HepG2 (cell line): ENCODE data around the gene C3orf52. TPM values are rescaled to one million over a fixed set of nuclear protein-coding genes. Genes with fewer than 3 reads are reported as not detected.

Source experiments
- ATAC-seq: fragments of 200-7000 bp; cut with Tn5 transposase; 3 replicates; pipeline ENCODE4 v1.9.1; 2020; ENCODE audit warnings: mild to moderate bottlenecking, moderate library complexity
- BruUV-seq: library from RNA; stranded (reverse); fragments of 400-500 nt; replicated peaks from 2 replicates; lab custom pipeline; 2021; lab: Mats Ljungman, UMichigan
- CTCF ChIA-PET: fragments of 300-600 bp; formaldehyde crosslinking; extraction: SDS; loops from one replicate; lab custom pipeline; 2021; ENCODE audit warnings: low total read pairs, inconsistent platforms, low intra/inter-chr PET ratio; lab: Yijun Ruan, JAX
- POLR2A ChIA-PET: fragments of 350-600 bp; sonication (Branson Sonifier 250); formaldehyde crosslinking; loops from one replicate; lab custom pipeline; 2020; ENCODE audit warnings: antibody characterized with exemption, inconsistent platforms; lab: Yijun Ruan, JAX
- DNase-seq: peaks from one replicate; pipeline ENCODE4 v3.0.0-alpha.2; 2015; ENCODE audit warnings: low spot score
- FAIRE-seq: peaks from 3 replicates; lab custom pipeline; 2011; peaks lifted over from hg19 to GRCh38; lab: Jason Lieb, UNC
- H2AFZ ChIP-seq: one replicate; pipeline ENCODE4 v1.6.1; 2011; ENCODE audit warnings: low read length, inconsistent platforms
- H3K27ac ChIP-seq: fragments of 300-600 bp; 3 replicates; pipeline ENCODE4 v1.8.0; 2011; ENCODE audit warnings: mixed run types, mild to moderate bottlenecking, mixed read lengths, low read length, inconsistent platforms; ENCODE audit not compliant: insufficient read depth; ENCODE audit errors: extremely low read length
- H3K27me3 ChIP-seq, 2 experiments: fragments of 200-600 bp in 1 of 2; 2 replicates in 1 of 2; 3 replicates in 1 of 2; pipeline versions ENCODE4 v1.6.0 to v1.8.0; 2011; ENCODE audit warnings: low read length in 2 of 2, mild to moderate bottlenecking in 2 of 2, moderate library complexity in 2 of 2, inconsistent platforms in 1 of 2; ENCODE audit not compliant: insufficient read depth in 2 of 2, control insufficient read depth in 1 of 2
- H3K36me3 ChIP-seq, 2 experiments: fragments of 200-600 bp in 1 of 2; replicated peaks in 1 of 2; 2 replicates in 1 of 2; 3 replicates in 1 of 2; pipeline versions ENCODE4 v1.5.1 to v1.8.0; 2011; ENCODE audit warnings: low read length in 2 of 2, inconsistent platforms in 1 of 2; ENCODE audit not compliant: insufficient read depth in 2 of 2, control insufficient read depth in 1 of 2
- H3K4me1 ChIP-seq: 2 replicates; pipeline ENCODE4 v1.5.1; 2012; ENCODE audit warnings: low read length, inconsistent platforms; ENCODE audit not compliant: insufficient read depth
- H3K4me2 ChIP-seq: 2 replicates; pipeline ENCODE4 v1.6.0; 2011; ENCODE audit warnings: low read depth, low read length, inconsistent platforms
- H3K4me3 ChIP-seq, 3 experiments: fragments of 200-600 bp in 1 of 3; sonication (generic), shearing (Covaris generic) in 1 of 3; replicated peaks in 1 of 3; 2 replicates each; pipeline ENCODE4 v1.5.1; 2011 to 2016; ENCODE audit warnings: low read length in 3 of 3, inconsistent platforms in 2 of 3, low read depth in 2 of 3, mild to moderate bottlenecking in 2 of 3, control low read depth in 1 of 3, mixed read lengths in 1 of 3; ENCODE audit not compliant: insufficient read depth in 1 of 3
- H3K79me2 ChIP-seq: one replicate; pipeline ENCODE4 v1.6.1; 2011; ENCODE audit warnings: low read length, inconsistent platforms; ENCODE audit not compliant: insufficient read depth
- H3K9ac ChIP-seq: 2 replicates; pipeline ENCODE4 v1.6.0; 2011; ENCODE audit warnings: mild to moderate bottlenecking, low read depth, low read length, inconsistent platforms; ENCODE audit not compliant: insufficient read depth
- H3K9me3 ChIP-seq: 2 replicates; pipeline ENCODE4 v1.5.1; 2012; ENCODE audit warnings: mild to moderate bottlenecking, low read length
- H4K20me1 ChIP-seq: 2 replicates; pipeline ENCODE4 v1.6.0; 2011; ENCODE audit warnings: inconsistent platforms, mild to moderate bottlenecking, low read length, moderate library complexity; ENCODE audit not compliant: insufficient read depth
- ATM ChIP-seq: fragments of 450-650 bp; IDR thresholded peaks from 2 replicates; pipeline ENCODE4 v1.7.1; 2017; ENCODE audit warnings: mild to moderate bottlenecking, borderline replicate concordance
- CEBPG ChIP-seq: IDR thresholded peaks from 2 replicates; pipeline ENCODE4 v1.6.1; 2016
- ESRRA ChIP-seq: sonication (generic); formaldehyde crosslinking; IDR thresholded peaks from 2 replicates; pipeline ENCODE4 v1.5.1; 2020; ENCODE audit warnings: mild to moderate bottlenecking, low read depth, missing genetic modification reagents
- FOXA3 ChIP-seq: IDR thresholded peaks from 2 replicates; pipeline ENCODE4 v1.6.1; 2016; ENCODE audit warnings: missing genetic modification reagents, missing compliant biosample characterization
- HCFC1 ChIP-seq: fragments of 150-350 bp; IDR thresholded peaks from 2 replicates; pipeline ENCODE4 v1.6.1; 2014; ENCODE audit warnings: low read depth, low read length
- NFYB ChIP-seq: sonication (generic); formaldehyde crosslinking; IDR thresholded peaks from 2 replicates; pipeline ENCODE4 v1.4.0; 2020; ENCODE audit warnings: missing genetic modification reagents
- NR2F6 ChIP-seq, 2 experiments: IDR thresholded peaks; 2 replicates each; pipeline ENCODE4 v1.6.1; 2016; ENCODE audit warnings: antibody characterized with exemption in 1 of 2, mild to moderate bottlenecking in 1 of 2
- RAD21 ChIP-seq: fragments of 450-650 bp; formaldehyde crosslinking; IDR thresholded peaks from 2 replicates; pipeline ENCODE4 v1.5.0; 2020; ENCODE audit warnings: mild to moderate bottlenecking
- RARA ChIP-seq: IDR thresholded peaks from 2 replicates; pipeline ENCODE4 v1.6.1; 2016; ENCODE audit warnings: missing genetic modification reagents, missing compliant biosample characterization
- RNF2 ChIP-seq: fragments of 450-650 bp; conservative IDR thresholded peaks from 2 replicates; pipeline ENCODE4 v1.6.1; 2016; ENCODE audit warnings: low read depth
- SMC3 ChIP-seq: IDR thresholded peaks from 2 replicates; pipeline ENCODE4 v1.6.1; 2011; ENCODE audit warnings: low read length, improper control_type of control experiment
- SOX5 ChIP-seq: IDR thresholded peaks from 2 replicates; pipeline ENCODE4 v1.6.1; 2016; ENCODE audit warnings: borderline replicate concordance
- SP2 ChIP-seq: sonication (generic); formaldehyde crosslinking; IDR thresholded peaks from 2 replicates; pipeline ENCODE4 v1.5.1; 2020; ENCODE audit warnings: mild to moderate bottlenecking, missing genetic modification reagents
- STAG1 ChIP-seq: sonication (generic); formaldehyde crosslinking; IDR thresholded peaks from 2 replicates; pipeline ENCODE4 v1.4.0; 2020; ENCODE audit warnings: missing genetic modification reagents
- YY1 ChIP-seq: IDR thresholded peaks from 2 replicates; pipeline ENCODE4 v1.6.1; 2011; ENCODE audit warnings: low read length, low read depth, moderate library complexity, mild to moderate bottlenecking; ENCODE audit not compliant: insufficient read depth, insufficient replicate concordance
- ZNF451 ChIP-seq: sonication (generic); formaldehyde crosslinking; IDR thresholded peaks from 2 replicates; pipeline ENCODE4 v1.5.0; 2020; ENCODE audit warnings: mild to moderate bottlenecking, missing genetic modification reagents
- ZNF598 ChIP-seq: sonication (generic); formaldehyde crosslinking; IDR thresholded peaks from 2 replicates; pipeline ENCODE4 v1.5.1; 2020; ENCODE audit warnings: mild to moderate bottlenecking, missing genetic modification reagents, borderline replicate concordance
- WGBS: methylation state at CpG from one replicate; pipeline ENCODE4 v1.1.6; 2017; ENCODE audit warnings: low lambda C conversion rate; 5-methylcytosine and 5-hydroxymethylcytosine counted together
- in situ Hi-C: cut with HindIII; loops from 2 replicates; pipeline ENCODE4 v1.10.0; 2017; ENCODE audit warnings: low pct_unique_long_range_greater_than_20kb; ENCODE audit not compliant: extremely low pct_ligation_motif_present
- intact Hi-C: fragments of 100-400 bp; cut with micrococcal nuclease; formaldehyde crosslinking; loops from one replicate; pipeline ENCODE4 v1.10.0; 2022; ENCODE audit not compliant: unreplicated experiment
- polyA plus RNA-seq, 8 experiments: library from polyadenylated mRNA; depleted of rRNA in 3 of 8; stranded (reverse) in 7 of 8; unstranded in 1 of 8; fragments of >200 nt; fragmentation: Illumina TruSeq in 4 of 8; extraction: Trizol in 4 of 8; gene quantifications; 2 replicates each; pipeline versions ENCODE4 v1.2.1 to v1.2.3, GENCODE V29; 2011 to 2016; ENCODE audit warnings: low read depth in 4 of 8, missing spikeins in 1 of 8, mixed read lengths in 1 of 8; ENCODE audit not compliant: insufficient read depth in 1 of 8
- total RNA-seq, 5 experiments: library from RNA; depleted of rRNA; stranded (reverse); fragments of >200 nt; fragmentation: Illumina TruSeq; extraction: Trizol; gene quantifications; 2 replicates each; pipeline ENCODE4 v1.2.3, GENCODE V29; 2016; ENCODE audit warnings: low read depth in 1 of 5
- TF ChIP-seq, protein P1 (sequence below): sonication (generic); formaldehyde crosslinking; IDR thresholded peaks from 2 replicates; pipeline ENCODE4 v1.5.0; 2020; ENCODE audit warnings: missing genetic modification reagents
- TF ChIP-seq, protein P2 (sequence below): IDR thresholded peaks from 2 replicates; pipeline ENCODE4 v1.6.1; 2016; ENCODE audit warnings: low read depth, borderline replicate concordance
- TF ChIP-seq, protein P3 (sequence below): sonication (generic); formaldehyde crosslinking; IDR thresholded peaks from 2 replicates; pipeline ENCODE4 v1.5.0; 2020; ENCODE audit warnings: mild to moderate bottlenecking, missing genetic modification reagents, moderate library complexity

Gene C3orf52
- total and polyA plus RNA-seq, 2 of the 13 experiments (the other 11 are each of a cell fraction or from before 2014, with no cell fraction given): 0.79 to 1.2 TPM

DNA sequence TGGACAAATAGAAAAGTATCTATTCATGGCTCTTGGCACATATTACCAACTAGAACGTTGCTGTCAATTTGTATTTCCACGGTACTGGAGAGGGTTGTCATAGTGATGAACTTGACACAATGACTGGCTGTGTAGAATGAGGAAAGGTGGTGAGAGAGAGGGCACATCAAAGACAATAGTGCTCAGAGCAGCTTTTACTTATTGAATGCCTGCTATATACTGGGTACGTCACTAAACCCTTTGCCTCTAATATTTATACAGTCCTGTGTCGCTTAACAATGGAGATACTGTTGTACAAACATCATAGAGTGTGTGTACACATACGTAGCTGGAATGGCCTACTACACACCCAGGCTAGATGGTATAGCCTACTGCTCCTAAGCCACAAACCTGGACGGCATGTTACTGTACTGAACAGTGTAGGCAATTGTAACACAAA is 43.3 kb upstream of the C3orf52 start (continued):
- TF ChIP-seq, protein P1, sequence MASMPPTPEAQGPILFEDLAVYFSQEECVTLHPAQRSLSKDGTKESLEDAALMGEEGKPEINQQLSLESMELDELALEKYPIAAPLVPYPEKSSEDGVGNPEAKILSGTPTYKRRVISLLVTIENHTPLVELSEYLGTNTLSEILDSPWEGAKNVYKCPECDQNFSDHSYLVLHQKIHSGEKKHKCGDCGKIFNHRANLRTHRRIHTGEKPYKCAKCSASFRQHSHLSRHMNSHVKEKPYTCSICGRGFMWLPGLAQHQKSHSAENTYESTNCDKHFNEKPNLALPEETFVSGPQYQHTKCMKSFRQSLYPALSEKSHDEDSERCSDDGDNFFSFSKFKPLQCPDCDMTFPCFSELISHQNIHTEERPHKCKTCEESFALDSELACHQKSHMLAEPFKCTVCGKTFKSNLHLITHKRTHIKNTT (CRISPR knock-in tag): no peak
- TF ChIP-seq FOXA3 (CRISPR knock-in tag) (no peak), RARA (CRISPR knock-in tag) (no peak), SP2 (no peak), HCFC1 (no peak), CEBPG (CRISPR knock-in tag) (no peak), SOX5 (CRISPR knock-in tag) (peak; percentile 65; the same call in 1 of the 2 replicates), ZNF451 (CRISPR knock-in tag) (no peak), NFYB (no peak)
- TF ChIP-seq, protein P2, sequence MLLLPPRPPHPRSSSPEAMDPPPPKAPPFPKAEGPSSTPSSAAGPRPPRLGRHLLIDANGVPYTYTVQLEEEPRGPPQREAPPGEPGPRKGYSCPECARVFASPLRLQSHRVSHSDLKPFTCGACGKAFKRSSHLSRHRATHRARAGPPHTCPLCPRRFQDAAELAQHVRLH (CRISPR knock-in tag): no peak

DNA sequence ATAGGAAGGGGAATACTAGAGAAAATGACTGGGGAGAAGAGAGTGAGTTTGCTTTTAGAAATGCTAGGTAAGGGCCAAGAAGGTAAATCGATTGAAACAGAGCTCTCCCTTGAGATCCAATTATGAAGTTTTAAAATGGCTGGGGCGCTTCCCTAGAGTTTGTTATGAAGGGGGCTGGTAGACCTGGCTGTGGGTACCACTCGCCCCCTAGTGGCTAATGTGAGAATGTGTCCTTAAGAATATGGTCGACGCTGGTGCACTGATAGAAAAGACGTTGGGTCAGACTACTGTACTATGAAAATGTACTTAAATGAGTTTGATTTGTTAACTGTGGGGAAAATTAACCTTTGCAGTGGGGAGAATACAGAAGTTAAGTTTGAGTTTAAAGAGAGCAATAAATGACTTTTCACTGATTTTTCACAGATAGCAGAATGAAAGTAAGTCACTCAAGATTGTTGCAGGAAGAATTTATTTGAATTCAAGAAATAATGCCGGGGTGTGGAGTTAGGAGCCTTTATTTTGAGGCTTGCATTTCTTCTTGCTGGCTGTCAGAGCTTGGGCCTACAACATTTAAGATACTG is 42.5 kb upstream of the C3orf52 start:
- no peaks in the 10 kb centered on the region for H3K9me3 ChIP-seq
- BruUV-seq: no TSS peak
- peak; percentile 62 for DNase-seq
- ChIA-PET CTCF (interaction anchor here (0.8 kb wide), 1 partner anchor 55 kb away, joined by 7 read pairs; no protein-coding TSS in a partner anchor), POLR2A (no interaction called here)
- H4K20me1 ChIP-seq: no peaks in the 10 kb centered on the region
- H3K9ac ChIP-seq: no peak overlapping the region
- no peak overlapping the region for H3K4me3 ChIP-seq
- H3K4me1 ChIP-seq: peaks cover 16% of the 10 kb centered on the region
- in situ Hi-C loops: no loop called here
- intact Hi-C loops: loop anchor here (1.0 to 5.0 kb wide), 3 partner anchors 43 to 326 kb away; partner anchors contain the start of gene C3orf52
- WGBS: 3% methylated on average over 7 of the region's 7 CpGs
- peak; percentile 95 for ATAC-seq
- H3K79me2 ChIP-seq: no peaks in the 10 kb centered on the region
- H2AFZ ChIP-seq: no peak overlapping the region
- H3K27me3 ChIP-seq: peaks cover 0 to 17% of the 10 kb centered on the region in 2 experiments; a peak in 2 of 5 replicates
- TF ChIP-seq ESRRA: no peak
- TF ChIP-seq SMC3: peak; percentile 59
- no peak for TF ChIP-seq RNF2
- TF ChIP-seq, protein P3, sequence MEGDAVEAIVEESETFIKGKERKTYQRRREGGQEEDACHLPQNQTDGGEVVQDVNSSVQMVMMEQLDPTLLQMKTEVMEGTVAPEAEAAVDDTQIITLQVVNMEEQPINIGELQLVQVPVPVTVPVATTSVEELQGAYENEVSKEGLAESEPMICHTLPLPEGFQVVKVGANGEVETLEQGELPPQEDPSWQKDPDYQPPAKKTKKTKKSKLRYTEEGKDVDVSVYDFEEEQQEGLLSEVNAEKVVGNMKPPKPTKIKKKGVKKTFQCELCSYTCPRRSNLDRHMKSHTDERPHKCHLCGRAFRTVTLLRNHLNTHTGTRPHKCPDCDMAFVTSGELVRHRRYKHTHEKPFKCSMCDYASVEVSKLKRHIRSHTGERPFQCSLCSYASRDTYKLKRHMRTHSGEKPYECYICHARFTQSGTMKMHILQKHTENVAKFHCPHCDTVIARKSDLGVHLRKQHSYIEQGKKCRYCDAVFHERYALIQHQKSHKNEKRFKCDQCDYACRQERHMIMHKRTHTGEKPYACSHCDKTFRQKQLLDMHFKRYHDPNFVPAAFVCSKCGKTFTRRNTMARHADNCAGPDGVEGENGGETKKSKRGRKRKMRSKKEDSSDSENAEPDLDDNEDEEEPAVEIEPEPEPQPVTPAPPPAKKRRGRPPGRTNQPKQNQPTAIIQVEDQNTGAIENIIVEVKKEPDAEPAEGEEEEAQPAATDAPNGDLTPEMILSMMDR (CRISPR knock-in tag): peak; percentile 75
- TF ChIP-seq RAD21 (CRISPR knock-in tag): peak; percentile 33; the same call in 1 of the 2 replicates
- no peak for TF ChIP-seq ZNF598 (CRISPR knock-in tag)
- peak; percentile 67 for TF ChIP-seq STAG1 (CRISPR knock-in tag)
- TF ChIP-seq NR2F6 (IDR thresholded peaks at IDR 0.05): no peak
- no peak for TF ChIP-seq NR2F6 (CRISPR knock-in tag; IDR thresholded peaks at IDR 0.05)
- peak; percentile 9 for TF ChIP-seq YY1
- no peak for TF ChIP-seq ATM
- no peak overlapping the region; the same call in 1 of the 2 replicates for H3K4me2 ChIP-seq
- FAIRE-seq: peak; percentile 79
- H3K36me3 ChIP-seq: no peaks in the 10 kb centered on the region
- H3K27ac ChIP-seq: no peak overlapping the region
